Fibroblast of villous mesenchyme (primary cell): ENCODE results near the gene GRIK3. TPM values are rescaled to one million over a fixed set of nuclear protein-coding genes. Genes with fewer than 3 reads are reported as not detected.

Experiments used
- DNase-seq: peaks from one replicate; pipeline ENCODE4 v3.0.0-alpha.2; 2010; ENCODE audit warnings: low read depth
- H3K4me3 ChIP-seq: 2 replicates; pipeline ENCODE4 v1.5.1; 2011; ENCODE audit warnings: low read depth, mild to moderate bottlenecking, low read length
- CTCF ChIP-seq: IDR thresholded peaks from 2 replicates; pipeline ENCODE4 v1.5.1; 2012; ENCODE audit warnings: low read depth, mild to moderate bottlenecking, low read length; ENCODE audit not compliant: insufficient read depth
- total RNA-seq: library from RNA; depleted of rRNA; stranded (reverse); fragments of >200 nt; gene quantifications from 2 replicates; pipeline ENCODE4 v1.2.3, GENCODE V29; 2012

The GRIK3 gene
- total RNA-seq, 1 donor = not detected

GRCh38 chr1:36804669-36805314 is 229.5 kb downstream of the GRIK3 start:
- DNase-seq = no peak
- TF ChIP-seq CTCF = no peak
- no peak overlapping the region for H3K4me3 ChIP-seq

- DNase-seq = no peak
Measured at GRCh38 chr1:36803868-36804570, 230.3 kb downstream of the GRIK3 start.

GRCh38 chr1:36802018-36802417 is 232.3 kb downstream of the GRIK3 start:
- DNase-seq = no peak
- no peak overlapping the region for H3K4me3 ChIP-seq
- TF ChIP-seq CTCF = no peak

More at GRCh38 chr1:36803868-36804570, 230.3 kb downstream of the GRIK3 start:
- H3K4me3 ChIP-seq = no peak overlapping the region
- TF ChIP-seq CTCF = no peak

- TF ChIP-seq CTCF = no peak
- no peak for DNase-seq
- H3K4me3 ChIP-seq = no peak overlapping the region
Measured at GRCh38 chr1:36797761-36798160, 236.6 kb downstream of the GRIK3 start.

GRCh38 chr1:36796733-36797132 is 237.6 kb downstream of the GRIK3 start:
- no peak for DNase-seq
- TF ChIP-seq CTCF = no peak
- no peak overlapping the region for H3K4me3 ChIP-seq

- no peak for TF ChIP-seq CTCF
- no peak for DNase-seq
- H3K4me3 ChIP-seq = no peak overlapping the region
Measured at GRCh38 chr1:36796106-36796590, 238.2 kb downstream of the GRIK3 start.
